GM18498 (cell line): ENCODE results near the gene CD8B.

ENCODE experiments used
- ATAC-seq: cut with Tn5 transposase; IDR thresholded peaks from one replicate; pipeline ENCODE4 v1.9.1; 2021; ENCODE audit warnings: mild to moderate bottlenecking, moderate library complexity; ENCODE audit not compliant: unreplicated experiment

The CD8B gene

GRCh38 chr2:86806059-86806857 is 55.4 kb downstream of the CD8B start:
- ATAC-seq: no peak

GRCh38 chr2:86800856-86801567 is 60.7 kb downstream of the CD8B start:
- no peak for ATAC-seq

- ATAC-seq: no peak
These were observed 66.8 kb downstream of the CD8B start for GRCh38 chr2:86794861-86795260.

- no peak for ATAC-seq
These were observed 67.9 kb downstream of the CD8B start for GRCh38 chr2:86793752-86794151.

GRCh38 chr2:86791573-86791972 is 70.1 kb downstream of the CD8B start:
- no peak for ATAC-seq

GRCh38 chr2:86790676-86791572 is 70.8 kb downstream of the CD8B start, which contains the start of gene CD8A:
Gene CD8A, minus strand, starts transcription at chr2:86790913. Its CDS starts 88 bp downstream, at chr2:86790825.
- no peak for ATAC-seq

GRCh38 chr2:86790134-86790675 is 71.5 kb downstream of the CD8B start:
- no peak for ATAC-seq

- no peak for ATAC-seq
These were observed 72.0 kb downstream of the CD8B start for GRCh38 chr2:86789687-86790133.

- ATAC-seq: no peak
These were observed 72.6 kb downstream of the CD8B start for GRCh38 chr2:86788881-86789686.

GRCh38 chr2:86788165-86788564 is 73.5 kb downstream of the CD8B start:
- no peak for ATAC-seq

GRCh38 chr2:86787736-86788135 is 74.0 kb downstream of the CD8B start:
- ATAC-seq: no peak

- no peak for ATAC-seq
These were observed 75.6 kb downstream of the CD8B start for GRCh38 chr2:86786001-86786536.

- ATAC-seq: no peak
These were observed 76.2 kb downstream of the CD8B start for GRCh38 chr2:86785456-86785855.

- peak; percentile 97 for ATAC-seq
These were observed 77.9 kb downstream of the CD8B start for GRCh38 chr2:86783615-86784339.

- no peak for ATAC-seq
These were observed 78.9 kb downstream of the CD8B start for GRCh38 chr2:86782748-86783147.

- no peak for ATAC-seq
These were observed 80.3 kb downstream of the CD8B start for GRCh38 chr2:86781363-86781762.

- no peak for ATAC-seq
These were observed 81.7 kb downstream of the CD8B start for GRCh38 chr2:86779971-86780370.

GRCh38 chr2:86778957-86779356 is 82.7 kb downstream of the CD8B start:
- no peak for ATAC-seq

GRCh38 chr2:86776532-86776931 is 85.2 kb downstream of the CD8B start:
- ATAC-seq: no peak
